Gastroesophageal sphincter (tissue), 3 donors: ENCODE data around the gene ZNF808.

Source experiments
- CTCF ChIP-seq, 4 experiments: fragments of 200-600 bp in 2 of 4; fragments of 450-650 bp in 2 of 4; sonication (generic) in 1 of 4; IDR thresholded peaks; one replicate each; pipeline ENCODE4 v1.5.1; 2017 to 2019; ENCODE audit warnings: antibody characterized with exemption in 4 of 4, mild to moderate bottlenecking in 2 of 4, moderate library complexity in 2 of 4
- EP300 ChIP-seq: sonication (generic); formaldehyde crosslinking; IDR thresholded peaks from one replicate; pipeline ENCODE4 v1.6.1; 2017; ENCODE audit warnings: antibody characterized with exemption, mild to moderate bottlenecking

- TF ChIP-seq CTCF (IDR thresholded peaks at IDR 0.05) (no peak), EP300 (no peak)
Observed at GRCh38 chr19:52498571-52498970, 28.9 kb upstream of the ZNF808 start.
